Hepatocyte (in vitro differentiated cells): ENCODE measurements around the gene DDIAS. TPM values are rescaled to one million over a fixed set of nuclear protein-coding genes. Genes with fewer than 3 reads are reported as not detected.
A peak's percentile ranks its signal among the peaks of the same experiment; 100 is the strongest.
"Not testable (repeated sequence)": the region's sequence is repeated elsewhere in the genome, so short reads cannot be mapped to it uniquely, and the experiment has no call there.

Experiments used
- DNase-seq: peaks from one replicate; pipeline ENCODE4 v3.0.0-alpha.2; 2016; ENCODE audit warnings: low spot score
- H2AFZ ChIP-seq: fragments of 200-600 bp; sonication (generic); 2 replicates; pipeline ENCODE4 v1.6.0; 2016; ENCODE audit warnings: antibody characterized with exemption, mild to moderate bottlenecking
- H3K27ac ChIP-seq: fragments of 200-600 bp; sonication (generic); 2 replicates; pipeline ENCODE4 v1.5.1; 2016; ENCODE audit warnings: mild to moderate bottlenecking
- H3K27me3 ChIP-seq: fragments of 200-600 bp; sonication (generic); 2 replicates; pipeline ENCODE4 v1.6.1; 2016
- H3K36me3 ChIP-seq: fragments of 200-600 bp; sonication (generic); replicated peaks from 2 replicates; pipeline ENCODE4 v1.5.1; 2016; ENCODE audit warnings: low read depth; ENCODE audit not compliant: insufficient read depth
- H3K4me1 ChIP-seq: fragments of 200-600 bp; sonication (generic); 2 replicates; pipeline ENCODE4 v1.5.1; 2016; ENCODE audit warnings: mild to moderate bottlenecking, moderate library complexity; ENCODE audit not compliant: insufficient read depth
- H3K4me2 ChIP-seq: fragments of 200-600 bp; sonication (generic); 2 replicates; pipeline ENCODE4 v1.6.0; 2016
- H3K4me3 ChIP-seq: fragments of 200-600 bp; sonication (generic); 2 replicates; pipeline ENCODE4 v1.5.1; 2016; ENCODE audit warnings: mild to moderate bottlenecking
- H3K79me2 ChIP-seq: fragments of 200-600 bp; sonication (generic); 2 replicates; pipeline ENCODE4 v1.6.0; 2017; ENCODE audit warnings: mild to moderate bottlenecking
- H3K9me2 ChIP-seq: fragments of 200-600 bp; sonication (generic); replicated peaks from 2 replicates; pipeline ENCODE4 v1.6.0; 2017; ENCODE audit warnings: mild to moderate bottlenecking; ENCODE audit not compliant: insufficient read depth
- H3K9me3 ChIP-seq: fragments of 200-600 bp; sonication (generic); 2 replicates; pipeline ENCODE4 v1.5.1; 2016; ENCODE audit warnings: low read depth, mild to moderate bottlenecking
- H4K20me1 ChIP-seq: fragments of 200-600 bp; sonication (generic); 2 replicates; pipeline ENCODE4 v1.6.0; 2016; ENCODE audit warnings: mild to moderate bottlenecking; ENCODE audit not compliant: insufficient read depth, poor library complexity, severe bottlenecking
- CTCF ChIP-seq: fragments of 200-600 bp; sonication (generic); IDR thresholded peaks from 2 replicates; pipeline ENCODE4 v1.5.1; 2016; ENCODE audit warnings: antibody characterized with exemption, mild to moderate bottlenecking; ENCODE audit not compliant: poor library complexity
- EZH2 ChIP-seq: fragments of 200-600 bp; sonication (generic); IDR thresholded peaks from 2 replicates; pipeline ENCODE4 v1.6.1; 2016; ENCODE audit warnings: antibody characterized with exemption, mild to moderate bottlenecking, borderline replicate concordance
- EZH2phosphoT487 ChIP-seq: fragments of 200-600 bp; sonication (generic); IDR thresholded peaks from one replicate; pipeline ENCODE4 v1.6.1; 2018; ENCODE audit warnings: antibody characterized with exemption, mild to moderate bottlenecking, low read depth, moderate library complexity; ENCODE audit not compliant: unreplicated experiment, severe bottlenecking
- WGBS: methylation state at CpG from one replicate; pipeline ENCODE4 v1.1.6; 2016; ENCODE audit warnings: low lambda C conversion rate; ENCODE audit errors: missing lambda C conversion rate; 5-methylcytosine and 5-hydroxymethylcytosine counted together
- polyA plus RNA-seq: library from polyadenylated mRNA; unstranded; fragments of >200 nt; fragmentation: Nextera tagmentation; extraction: Ambion mirVana; gene quantifications from 2 replicates; pipeline ENCODE4 v1.2.1, GENCODE V29; 2016
- total RNA-seq: library from RNA; depleted of rRNA; stranded (reverse); fragments of >200 nt; gene quantifications from 2 replicates; pipeline ENCODE4 v1.2.3, GENCODE V29; 2014

DDIAS gene
- total and polyA plus RNA-seq, 2 experiments from 2014 or later: 0.92 to 2.6 TPM

- WGBS: 90% methylated on average over 3 of the region's 3 CpGs
- H3K9me2 ChIP-seq: no peaks in the 10 kb centered on the region
- H3K4me2 ChIP-seq: no peak overlapping the region
- H3K27ac ChIP-seq: no peak overlapping the region
- H3K4me1 ChIP-seq: no peaks in the 10 kb centered on the region
- H3K9me3 ChIP-seq: no peaks in the 10 kb centered on the region
- H2AFZ ChIP-seq: no peak overlapping the region
- no peaks in the 10 kb centered on the region for H4K20me1 ChIP-seq
- no peak for TF ChIP-seq EZH2phosphoT487
- no peak for TF ChIP-seq CTCF
- no peak for TF ChIP-seq EZH2
- no peaks in the 10 kb centered on the region for H3K27me3 ChIP-seq
- no peaks in the 10 kb centered on the region for H3K36me3 ChIP-seq
- H3K4me3 ChIP-seq: no peak overlapping the region
- no peaks in the 10 kb centered on the region for H3K79me2 ChIP-seq
- DNase-seq: no peak
Observed at GRCh38 chr11:82936261-82936660, 34.7 kb downstream of the DDIAS start.

- Histone ChIP-seq H3K4me1 (no peaks in the 10 kb centered on the region), H2AFZ (no peak overlapping the region), H3K27ac (no peak overlapping the region), H3K9me2 (no peaks in the 10 kb centered on the region), H3K79me2 (no peaks in the 10 kb centered on the region), H3K27me3 (no peaks in the 10 kb centered on the region), H4K20me1 (no peaks in the 10 kb centered on the region), H3K4me3 (no peak overlapping the region), H3K36me3 (no peaks in the 10 kb centered on the region), H3K4me2 (no peak overlapping the region), H3K9me3 (no peaks in the 10 kb centered on the region)
- no peak for DNase-seq
- TF ChIP-seq EZH2 (no peak), EZH2phosphoT487 (no peak), CTCF (no peak)
- WGBS: 96% methylated on average over 2 of the region's 2 CpGs
Observed at GRCh38 chr11:82937554-82937953, 36.0 kb downstream of the DDIAS start.

- H3K36me3 ChIP-seq: no peaks in the 10 kb centered on the region
- H3K4me3 ChIP-seq: no peak overlapping the region
- DNase-seq: no peak
- H3K27me3 ChIP-seq: no peaks in the 10 kb centered on the region
- 97% methylated on average over 2 of the region's 2 CpGs for WGBS
- no peaks in the 10 kb centered on the region for H3K9me3 ChIP-seq
- no peaks in the 10 kb centered on the region for H4K20me1 ChIP-seq
- TF ChIP-seq CTCF (no peak), EZH2phosphoT487 (no peak), EZH2 (no peak)
- no peaks in the 10 kb centered on the region for H3K4me1 ChIP-seq
- no peak overlapping the region for H3K27ac ChIP-seq
- no peaks in the 10 kb centered on the region for H3K9me2 ChIP-seq
- no peak overlapping the region for H3K4me2 ChIP-seq
- no peak overlapping the region for H2AFZ ChIP-seq
- H3K79me2 ChIP-seq: no peaks in the 10 kb centered on the region
Observed at GRCh38 chr11:82939456-82939855, 37.9 kb downstream of the DDIAS start.

- no peak for DNase-seq
- Histone ChIP-seq H2AFZ (no peak overlapping the region), H3K4me2 (no peak overlapping the region), H3K9me3 (no peaks in the 10 kb centered on the region), H3K4me1 (no peaks in the 10 kb centered on the region), H3K27me3 (no peaks in the 10 kb centered on the region), H3K27ac (no peak overlapping the region), H3K36me3 (no peaks in the 10 kb centered on the region), H3K9me2 (no peaks in the 10 kb centered on the region), H3K79me2 (no peaks in the 10 kb centered on the region), H3K4me3 (no peak overlapping the region), H4K20me1 (no peaks in the 10 kb centered on the region)
- WGBS: 100% methylated on average over 2 of the region's 2 CpGs
- TF ChIP-seq EZH2phosphoT487 (no peak), EZH2 (no peak), CTCF (no peak)
Observed at GRCh38 chr11:82942376-82942775, 40.8 kb downstream of the DDIAS start.

GRCh38 chr11:82943430-82943829 is 41.9 kb downstream of the DDIAS start:
- not testable (repeated sequence) for H3K4me3 ChIP-seq, H3K9me2 ChIP-seq, H3K79me2 ChIP-seq, H3K27me3 ChIP-seq, H3K4me2 ChIP-seq, H4K20me1 ChIP-seq, H3K9me3 ChIP-seq, H2AFZ ChIP-seq, H3K36me3 ChIP-seq, H3K4me1 ChIP-seq
- H3K27ac ChIP-seq: peak overlapping the region; percentile 40
- DNase-seq: peak; percentile 19
- 68% methylated on average over 1 of the region's 1 CpG for WGBS
